Eye (tissue), 1 donor: ENCODE measurements around the gene PURA.

Source experiments
- DNase-seq: peaks from one replicate; pipeline ENCODE4 v3.0.0-alpha.2; 2015

Gene PURA

GRCh38 chr5:140113699-140114263 is at the start of gene PURA:
PURA (plus strand) TSS chr5:140114109; CDS start chr5:140114182, 73 bp downstream.
- DNase-seq = peak; percentile 97

- no peak for DNase-seq
These were observed 41.1 kb upstream of the PURA start for GRCh38 chr5:140072812-140073211.

- peak; percentile 45 for DNase-seq
These were observed 40.6 kb upstream of the PURA start for GRCh38 chr5:140073296-140073695.

GRCh38 chr5:140075371-140075770 is 38.5 kb upstream of the PURA start:
- no peak for DNase-seq

- DNase-seq = no peak
These were observed 37.8 kb upstream of the PURA start for GRCh38 chr5:140076142-140076541.

- DNase-seq = no peak
These were observed 37.1 kb upstream of the PURA start for GRCh38 chr5:140076788-140077187.

GRCh38 chr5:140083120-140083519 is 30.8 kb upstream of the PURA start:
- DNase-seq = no peak

- no peak for DNase-seq
These were observed 30.3 kb upstream of the PURA start for GRCh38 chr5:140083650-140084049.

GRCh38 chr5:140084541-140084940 is 29.4 kb upstream of the PURA start:
- no peak for DNase-seq

GRCh38 chr5:140090251-140090650 is 23.7 kb upstream of the PURA start:
- DNase-seq = no peak

GRCh38 chr5:140093179-140093578 is 20.7 kb upstream of the PURA start:
- DNase-seq = no peak

GRCh38 chr5:140093866-140094265 is 20.0 kb upstream of the PURA start:
- no peak for DNase-seq

- no peak for DNase-seq
These were observed 19.0 kb upstream of the PURA start for GRCh38 chr5:140094889-140095288.

- DNase-seq = no peak
These were observed 12.7 kb upstream of the PURA start for GRCh38 chr5:140101179-140101578.

- no peak for DNase-seq
These were observed 10.8 kb upstream of the PURA start for GRCh38 chr5:140103154-140103553.

GRCh38 chr5:140104100-140104499 is 9.8 kb upstream of the PURA start:
- no peak for DNase-seq

- DNase-seq = peak; percentile 25
These were observed 7.8 kb upstream of the PURA start for GRCh38 chr5:140106101-140106500.

- no peak for DNase-seq
These were observed 7.1 kb upstream of the PURA start for GRCh38 chr5:140106805-140107311.

- DNase-seq = peak; percentile 97
These were observed 6.4 kb upstream of the PURA start for GRCh38 chr5:140107312-140108092.

GRCh38 chr5:140108093-140109017 is 5.6 kb upstream of the PURA start:
- no peak for DNase-seq

- no peak for DNase-seq
These were observed 4.7 kb upstream of the PURA start for GRCh38 chr5:140109018-140109758.
